Tracheal epithelial cell (primary cell): ENCODE results near the gene VEGFC. TPM values are rescaled to one million over a fixed set of nuclear protein-coding genes. Genes with fewer than 3 reads are reported as not detected.

Source experiments
- total RNA-seq: library from RNA; depleted of rRNA; stranded (reverse); fragments of >200 nt; gene quantifications from 2 replicates; pipeline ENCODE4 v1.2.1, GENCODE V29; 2014

Gene VEGFC
- total RNA-seq: 9.8 and 12.0 TPM in 2 replicates

GRCh38 chr4:176792326-176793059 lies at the start of gene VEGFC:
Gene VEGFC, minus strand, starts transcription at chr4:176792922. Its CDS starts 611 bp downstream, at chr4:176792311.

